Stomach (tissue), 9 donors: ENCODE results near the gene MAB21L4. TPM values are rescaled to one million over a fixed set of nuclear protein-coding genes. Genes with fewer than 3 reads are reported as not detected.

ENCODE experiments used
- DNase-seq, 2 donors: peaks; one replicate each; pipeline versions ENCODE4 v3.0.0 to v3.0.0-alpha.2; 2013 to 2019
- H3K27ac ChIP-seq, 5 donors: fragments of 200-600 bp in 4 of 5; sonication (generic) in 4 of 5; one replicate each; pipeline ENCODE4 v1.5.1; 2013 to 2019; ENCODE audit warnings: mild to moderate bottlenecking in 1 of 5, moderate library complexity in 1 of 5
- H3K27me3 ChIP-seq, 3 donors: fragments of 200-600 bp; sonication (generic); one replicate each; pipeline ENCODE4 v1.5.1; 2017 to 2019; ENCODE audit warnings: mixed run types in 1 of 3
- H3K36me3 ChIP-seq, 4 donors: fragments of 200-600 bp; sonication (generic); 1 replicate in 3 of 4; 2 replicates in 1 of 4; pipeline ENCODE4 v1.5.1; 2016 to 2019
- H3K4me1 ChIP-seq, 4 donors: fragments of 200-600 bp; sonication (generic); one replicate each; pipeline ENCODE4 v1.5.1; 2016 to 2019
- H3K4me3 ChIP-seq, 4 donors: fragments of 200-600 bp; sonication (generic) in 3 of 4; one replicate each; pipeline ENCODE4 v1.5.1; 2016 to 2019; ENCODE audit warnings: mild to moderate bottlenecking in 1 of 4
- H3K9me3 ChIP-seq, 4 donors: fragments of 200-600 bp; sonication (generic); one replicate each; pipeline ENCODE4 v1.5.1; 2016 to 2019
- EP300 ChIP-seq: sonication (generic); formaldehyde crosslinking; IDR thresholded peaks from one replicate; pipeline ENCODE4 v1.6.1; 2017; ENCODE audit warnings: antibody characterized with exemption
- POLR2A ChIP-seq, 4 donors: fragments of 450-650 bp; IDR thresholded peaks; one replicate each; pipeline ENCODE4 v1.6.1; 2016; ENCODE audit warnings: antibody characterized with exemption in 4 of 4, control low read depth in 2 of 4, mild to moderate bottlenecking in 1 of 4, moderate library complexity in 1 of 4
- POLR2AphosphoS5 ChIP-seq, 3 donors: sonication (generic); formaldehyde crosslinking; IDR thresholded peaks; one replicate each; pipeline ENCODE4 v1.6.1; 2016; ENCODE audit warnings: antibody characterized with exemption in 3 of 3
- WGBS, 5 donors: extraction: QIAGEN DNeasy Blood & Tissue Kit in 3 of 5; methylation state at CpG; one replicate each; pipeline versions ENCODE4 v1.1.5 to v1.1.7; 2013 to 2018; 5-methylcytosine and 5-hydroxymethylcytosine counted together
- intact Hi-C: fragments of 100-400 bp; cut with DNase I; formaldehyde crosslinking; loops from one replicate; pipeline ENCODE4 v1.15.1; 2023; ENCODE audit warnings: low total_unique reads
- polyA plus RNA-seq, 3 donors: library from polyadenylated mRNA; stranded (reverse); fragments of 200-250 nt; gene quantifications; one replicate each; pipeline ENCODE4 v1.2.3, GENCODE V29; 2013
- total RNA-seq, 5 donors: library from RNA; depleted of rRNA; stranded (reverse); fragments of >200 nt; gene quantifications; one replicate each; pipeline versions ENCODE4 v1.1.0 to v1.2.3, GENCODE V29; 2014 to 2016
- TF ChIP-seq, protein P1 (sequence below), 7 experiments: fragments of 450-650 bp in 4 of 7; fragments of 200-600 bp in 3 of 7; sonication (generic) in 3 of 7; IDR thresholded peaks; one replicate each; pipeline ENCODE4 v1.5.1; 2016 to 2019; ENCODE audit warnings: antibody characterized with exemption in 7 of 7, control low read depth in 2 of 7, mild to moderate bottlenecking in 1 of 7
- donor health status: healthy with polysubstance abuse.
- donor health status: Bipolar disorder and iron deficiency.
- donor health status: healthy.

The MAB21L4 gene
- total and polyA plus RNA-seq, 8 donors = 0.45 to 48.9 (median 5.4) TPM; not detected in 2

DNA sequence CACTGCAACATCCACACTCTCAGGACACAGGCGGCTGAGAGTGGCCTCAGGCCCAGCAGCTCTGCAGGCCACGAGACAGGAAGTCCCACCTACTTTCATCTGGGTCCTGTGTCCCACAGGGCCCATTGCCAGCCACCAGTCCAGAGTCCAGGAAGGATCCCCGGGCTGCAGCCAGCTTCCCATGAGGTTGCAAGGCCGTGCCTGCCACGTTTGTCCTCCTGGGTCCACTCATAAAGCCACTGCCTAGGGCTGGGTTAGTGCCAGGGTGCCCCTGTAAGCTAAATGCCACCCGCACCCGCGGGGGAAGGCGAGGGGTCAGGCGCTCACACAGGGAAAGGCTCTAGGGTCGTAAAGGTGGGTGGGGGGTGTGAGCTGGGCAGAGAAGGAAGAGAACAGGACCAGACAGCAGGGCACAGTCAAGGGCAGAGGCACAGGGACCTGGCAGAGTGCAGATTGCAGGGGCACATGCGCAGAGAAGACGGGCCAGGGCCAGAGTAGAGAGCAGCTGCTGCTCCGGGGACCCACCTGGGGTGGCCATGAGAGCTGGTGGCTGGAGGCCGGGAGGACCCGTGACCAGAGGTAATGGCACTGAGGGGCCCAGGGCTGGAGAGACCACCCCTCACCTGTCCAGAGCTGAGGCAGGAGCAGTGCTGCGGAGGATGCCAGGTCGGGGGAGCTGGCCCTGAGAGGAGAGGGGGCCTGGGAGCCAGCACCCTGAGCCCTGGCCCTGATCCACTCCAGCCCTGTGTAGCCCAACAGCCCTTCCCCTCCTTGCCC lies 19.3 kb downstream of the MAB21L4 start:
- intact Hi-C loops = no loop called here
- Histone ChIP-seq H3K4me3 (no peak overlapping the region), H3K9me3 (no peaks in the 10 kb centered on the region), H3K27ac (no peak overlapping the region), H3K4me1 (peaks cover 0 to 9% (median 6%) of the 10 kb centered on the region in 4 donors), H3K27me3 (no peaks in the 10 kb centered on the region), H3K36me3 (no peaks in the 10 kb centered on the region)
- TF ChIP-seq POLR2A (IDR thresholded peaks at IDR 0.05) (no peak), EP300 (no peak), POLR2AphosphoS5 (IDR thresholded peaks at IDR 0.05) (no peak)
- TF ChIP-seq, protein P1, sequence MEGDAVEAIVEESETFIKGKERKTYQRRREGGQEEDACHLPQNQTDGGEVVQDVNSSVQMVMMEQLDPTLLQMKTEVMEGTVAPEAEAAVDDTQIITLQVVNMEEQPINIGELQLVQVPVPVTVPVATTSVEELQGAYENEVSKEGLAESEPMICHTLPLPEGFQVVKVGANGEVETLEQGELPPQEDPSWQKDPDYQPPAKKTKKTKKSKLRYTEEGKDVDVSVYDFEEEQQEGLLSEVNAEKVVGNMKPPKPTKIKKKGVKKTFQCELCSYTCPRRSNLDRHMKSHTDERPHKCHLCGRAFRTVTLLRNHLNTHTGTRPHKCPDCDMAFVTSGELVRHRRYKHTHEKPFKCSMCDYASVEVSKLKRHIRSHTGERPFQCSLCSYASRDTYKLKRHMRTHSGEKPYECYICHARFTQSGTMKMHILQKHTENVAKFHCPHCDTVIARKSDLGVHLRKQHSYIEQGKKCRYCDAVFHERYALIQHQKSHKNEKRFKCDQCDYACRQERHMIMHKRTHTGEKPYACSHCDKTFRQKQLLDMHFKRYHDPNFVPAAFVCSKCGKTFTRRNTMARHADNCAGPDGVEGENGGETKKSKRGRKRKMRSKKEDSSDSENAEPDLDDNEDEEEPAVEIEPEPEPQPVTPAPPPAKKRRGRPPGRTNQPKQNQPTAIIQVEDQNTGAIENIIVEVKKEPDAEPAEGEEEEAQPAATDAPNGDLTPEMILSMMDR (IDR thresholded peaks at IDR 0.05) = no peak
- peak; percentile 45 to 69 for DNase-seq
- 65 to 74% (median 67%) methylated on average over 16 to 18 of the region's 18 CpGs for WGBS, 5 donors

DNA sequence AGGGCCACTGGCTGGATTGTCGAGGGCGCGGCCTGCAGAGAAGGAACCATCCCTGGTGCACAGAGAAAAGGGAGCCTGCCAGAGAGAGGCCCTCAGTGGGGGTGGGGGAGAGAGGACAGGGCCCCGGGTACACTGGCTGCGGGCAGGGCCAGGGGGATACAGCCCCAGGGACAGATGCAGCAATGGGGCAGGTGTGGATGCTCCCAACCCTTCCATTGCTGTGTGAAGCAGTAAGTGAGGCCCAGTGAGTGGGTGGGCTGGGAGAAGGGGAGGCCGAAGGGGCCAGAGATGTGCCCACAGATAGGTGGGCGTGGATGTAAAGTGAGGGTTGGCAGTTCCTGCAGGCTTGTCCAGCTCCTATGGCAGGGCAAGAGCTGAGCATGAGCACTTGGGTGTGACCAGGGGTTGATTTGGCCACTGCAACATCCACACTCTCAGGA lies 19.9 kb downstream of the MAB21L4 start:
- intact Hi-C loops = no loop called here
- no peaks in the 10 kb centered on the region for H3K27me3 ChIP-seq
- DNase-seq = no peak
- H3K9me3 ChIP-seq = no peaks in the 10 kb centered on the region
- H3K36me3 ChIP-seq = no peaks in the 10 kb centered on the region
- H3K4me3 ChIP-seq = no peak overlapping the region
- TF ChIP-seq EP300 (no peak), POLR2A (IDR thresholded peaks at IDR 0.05) (no peak), POLR2AphosphoS5 (IDR thresholded peaks at IDR 0.05) (no peak)
- TF ChIP-seq, protein P1 (IDR thresholded peaks at IDR 0.05) = no peak
- no peak overlapping the region for H3K27ac ChIP-seq
- H3K4me1 ChIP-seq = peaks cover 0 to 9% (median 6%) of the 10 kb centered on the region in 4 donors
- WGBS, 5 donors = 61 to 80% (median 77%) methylated on average over 7 of the region's 7 CpGs

DNA sequence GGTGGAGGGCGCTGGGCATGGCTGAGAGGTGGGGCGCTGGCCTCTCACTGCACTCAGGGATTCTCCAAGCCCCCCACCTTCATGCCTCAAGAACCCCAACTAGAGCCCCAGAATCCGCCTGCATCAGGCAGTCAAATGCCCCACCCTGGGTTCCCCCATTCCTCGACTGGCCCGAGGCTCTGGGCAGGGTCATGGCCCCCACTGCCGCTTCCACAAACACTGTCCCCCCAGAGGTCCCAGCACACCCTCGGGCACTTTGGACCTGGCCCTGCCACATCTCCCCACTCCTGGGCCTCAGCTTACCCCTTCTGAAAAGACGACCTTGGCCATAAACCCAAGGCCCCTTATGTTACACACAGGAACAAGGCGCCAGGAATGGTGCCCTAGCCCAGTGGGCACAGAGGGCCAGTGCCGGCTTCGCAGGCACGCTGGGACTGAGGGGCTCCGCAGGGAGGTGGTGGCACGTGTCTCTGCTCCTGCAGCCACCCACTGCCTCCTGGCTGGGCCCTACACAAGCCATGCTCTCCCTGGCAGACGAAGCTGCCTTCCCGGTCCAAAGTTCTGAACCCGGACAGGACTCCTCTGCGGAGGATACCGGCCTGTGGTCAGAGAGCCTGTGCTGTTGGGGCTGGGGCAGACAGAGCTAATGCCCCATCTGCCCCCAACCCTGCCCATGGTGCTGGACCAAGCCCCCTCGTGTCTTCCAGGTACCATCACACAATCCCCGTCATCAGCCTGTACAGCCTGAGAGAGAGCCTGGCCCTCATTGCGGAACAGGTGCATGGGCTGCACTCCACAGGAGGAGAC lies 20.5 kb downstream of the MAB21L4 start:
- intact Hi-C loops = no loop called here
- Histone ChIP-seq H3K4me3 (no peak overlapping the region), H3K36me3 (no peaks in the 10 kb centered on the region), H3K9me3 (no peaks in the 10 kb centered on the region), H3K4me1 (peaks cover 0 to 9% (median 6%) of the 10 kb centered on the region in 4 donors), H3K27me3 (no peaks in the 10 kb centered on the region), H3K27ac (no peak overlapping the region)
- TF ChIP-seq EP300 = no peak
- TF ChIP-seq, protein P1 (IDR thresholded peaks at IDR 0.05) = no peak
- TF ChIP-seq POLR2AphosphoS5 (IDR thresholded peaks at IDR 0.05) = no peak
- TF ChIP-seq POLR2A (IDR thresholded peaks at IDR 0.05) = no peak
- WGBS, 5 donors = 92 to 97% (median 94%) methylated on average over 17 to 22 of the region's 22 CpGs
- peak in 1 of 2 donors; percentile 1 for DNase-seq

DNA sequence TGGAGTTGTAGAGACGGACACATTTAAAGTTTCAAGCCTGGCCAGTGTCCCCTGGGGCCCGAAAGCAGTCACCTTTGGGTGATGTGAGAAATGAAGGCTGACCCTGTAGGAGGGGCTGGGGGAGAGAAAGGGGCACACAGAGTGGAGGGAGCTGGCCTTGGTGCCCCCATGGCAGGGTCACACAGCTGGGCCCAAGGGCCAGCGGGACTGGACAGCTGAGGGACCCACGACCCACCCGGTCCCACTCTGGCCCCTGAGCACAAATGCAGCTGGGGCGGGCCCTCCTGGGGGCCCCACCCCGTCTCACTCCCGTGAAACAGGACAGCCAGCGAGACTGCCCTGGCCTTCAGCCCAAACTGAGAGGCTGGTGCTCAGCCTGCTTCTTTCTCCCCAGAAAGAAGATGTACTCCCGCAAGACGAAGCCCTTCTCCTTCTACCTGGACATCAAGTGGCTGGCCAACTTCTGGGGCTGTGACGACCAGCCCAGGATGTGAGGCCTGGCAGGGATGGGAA lies 21.2 kb downstream of the MAB21L4 start:
- TF ChIP-seq, protein P1 (IDR thresholded peaks at IDR 0.05) = no peak
- TF ChIP-seq EP300 (no peak), POLR2AphosphoS5 (IDR thresholded peaks at IDR 0.05) (no peak), POLR2A (IDR thresholded peaks at IDR 0.05) (no peak)
- DNase-seq = peak in 1 of 2 donors; percentile 4
- Histone ChIP-seq H3K27ac (peak overlapping the region in 1 of 5 donors; percentile 2), H3K36me3 (no peaks in the 10 kb centered on the region), H3K4me3 (no peak overlapping the region), H3K27me3 (peaks cover 0 to under 1% (median 0%) of the 10 kb centered on the region in 3 donors), H3K4me1 (peaks cover 0 to 9% (median 6%) of the 10 kb centered on the region in 4 donors), H3K9me3 (no peaks in the 10 kb centered on the region)
- 82 to 85% (median 83%) methylated on average over 8 to 12 of the region's 12 CpGs for WGBS, 5 donors
- intact Hi-C loops = no loop called here
